ENCODE measurements around the gene ASXL2. TPM values are rescaled to one million over a fixed set of nuclear protein-coding genes. Genes with fewer than 3 reads are reported as not detected.
A peak's percentile ranks its signal among the peaks of the same experiment; 100 is the strongest.

Gene ASXL2
- total RNA-seq, 1 donor from 2014 or later = 25.8 TPM

GRCh38 chr2:25817006-25817405 is 61.3 kb downstream of the ASXL2 start:
- FAIRE-seq (no peak), DNase-seq (ENCODE audit: low read depth) (no peak)
- Mint-ChIP-seq H3K4me1 (ENCODE audit: low read depth, unreplicated experiment) (peaks cover 3% of the 10 kb centered on the region), H3K36me3 (ENCODE audit: low read depth, unreplicated experiment) (peaks cover 7% of the 10 kb centered on the region), H3K27ac (ENCODE audit: unreplicated experiment) (no peak overlapping the region), H3K27me3 (ENCODE audit: low read depth, unreplicated experiment) (no peaks in the 10 kb centered on the region), H3K4me3 (ENCODE audit: unreplicated experiment) (no peak overlapping the region), H3K9me3 (ENCODE audit: unreplicated experiment) (no peaks in the 10 kb centered on the region)
- no peak overlapping the region for H3K9ac ChIP-seq (ENCODE audit: low read length)
- no peaks in the 10 kb centered on the region for H3K4me1 ChIP-seq (ENCODE audit: insufficient read depth, low read length)
- H3K9me3 ChIP-seq (ENCODE audit: insufficient read depth, low read depth, low read length) = no peaks in the 10 kb centered on the region
- peaks cover 26% of the 10 kb centered on the region for H3K79me2 ChIP-seq (ENCODE audit: insufficient read depth, low read length)
- no peak overlapping the region for H3K4me3 ChIP-seq (ENCODE audit: insufficient read depth, low read depth, low read length)
- TF ChIP-seq CTCF (IDR thresholded peaks at IDR 0.05; ENCODE audit: insufficient read depth, low read depth, low read length) (no peak), EZH2 (IDR thresholded peaks at IDR 0.05; ENCODE audit: insufficient read depth, low read length) (no peak)
- peaks cover 67% of the 10 kb centered on the region for H4K20me1 ChIP-seq (ENCODE audit: insufficient read depth, low read length)
- no peaks in the 10 kb centered on the region for H3K36me3 ChIP-seq (ENCODE audit: insufficient read depth, low read length)
- no peak overlapping the region for H3K27ac ChIP-seq (ENCODE audit: low read depth, low read length)
- H2AFZ ChIP-seq (ENCODE audit: low read depth, low read length) = no peak overlapping the region
- no peaks in the 10 kb centered on the region for H3K27me3 ChIP-seq (ENCODE audit: insufficient read depth, low read length)
- no peak overlapping the region for H3K4me2 ChIP-seq (ENCODE audit: low read length)

GRCh38 chr2:25816249-25816648 is 62.0 kb downstream of the ASXL2 start:
- Histone ChIP-seq H3K27me3 (ENCODE audit: insufficient read depth, low read length) (no peaks in the 10 kb centered on the region), H3K9me3 (ENCODE audit: insufficient read depth, low read depth, low read length) (no peaks in the 10 kb centered on the region), H4K20me1 (ENCODE audit: insufficient read depth, low read length) (peaks cover 65% of the 10 kb centered on the region), H2AFZ (ENCODE audit: low read depth, low read length) (no peak overlapping the region), H3K4me3 (ENCODE audit: insufficient read depth, low read depth, low read length) (no peak overlapping the region), H3K9ac (ENCODE audit: low read length) (no peak overlapping the region), H3K4me2 (ENCODE audit: low read length) (no peak overlapping the region), H3K27ac (ENCODE audit: low read depth, low read length) (no peak overlapping the region), H3K79me2 (ENCODE audit: insufficient read depth, low read length) (peaks cover 26% of the 10 kb centered on the region), H3K36me3 (ENCODE audit: insufficient read depth, low read length) (no peaks in the 10 kb centered on the region), H3K4me1 (ENCODE audit: insufficient read depth, low read length) (no peaks in the 10 kb centered on the region)
- Mint-ChIP-seq H3K4me3 (ENCODE audit: unreplicated experiment) (no peak overlapping the region), H3K27ac (ENCODE audit: unreplicated experiment) (no peak overlapping the region), H3K36me3 (ENCODE audit: low read depth, unreplicated experiment) (peaks cover 4% of the 10 kb centered on the region), H3K9me3 (ENCODE audit: unreplicated experiment) (no peaks in the 10 kb centered on the region), H3K27me3 (ENCODE audit: low read depth, unreplicated experiment) (no peaks in the 10 kb centered on the region), H3K4me1 (ENCODE audit: low read depth, unreplicated experiment) (peaks cover 3% of the 10 kb centered on the region)
- DNase-seq (ENCODE audit: low read depth) = no peak
- no peak for FAIRE-seq
- TF ChIP-seq EZH2 (IDR thresholded peaks at IDR 0.05; ENCODE audit: insufficient read depth, low read length) = no peak
- no peak for TF ChIP-seq CTCF (IDR thresholded peaks at IDR 0.05; ENCODE audit: insufficient read depth, low read depth, low read length)

- no peaks in the 10 kb centered on the region for H3K27me3 Mint-ChIP-seq (ENCODE audit: low read depth, unreplicated experiment)
- Histone ChIP-seq H3K79me2 (ENCODE audit: insufficient read depth, low read length) (peaks cover 26% of the 10 kb centered on the region), H3K9ac (ENCODE audit: low read length) (no peak overlapping the region), H3K27ac (ENCODE audit: low read depth, low read length) (no peak overlapping the region), H2AFZ (ENCODE audit: low read depth, low read length) (no peak overlapping the region), H3K4me2 (ENCODE audit: low read length) (no peak overlapping the region), H3K36me3 (ENCODE audit: insufficient read depth, low read length) (no peaks in the 10 kb centered on the region), H4K20me1 (ENCODE audit: insufficient read depth, low read length) (peaks cover 62% of the 10 kb centered on the region), H3K9me3 (ENCODE audit: insufficient read depth, low read depth, low read length) (no peaks in the 10 kb centered on the region), H3K27me3 (ENCODE audit: insufficient read depth, low read length) (no peaks in the 10 kb centered on the region), H3K4me3 (ENCODE audit: insufficient read depth, low read depth, low read length) (no peak overlapping the region), H3K4me1 (ENCODE audit: insufficient read depth, low read length) (no peaks in the 10 kb centered on the region)
- no peak for FAIRE-seq
- H3K27ac Mint-ChIP-seq (ENCODE audit: unreplicated experiment) = no peak overlapping the region
- no peaks in the 10 kb centered on the region for H3K9me3 Mint-ChIP-seq (ENCODE audit: unreplicated experiment)
- TF ChIP-seq CTCF (IDR thresholded peaks at IDR 0.05; ENCODE audit: insufficient read depth, low read depth, low read length) (no peak), EZH2 (IDR thresholded peaks at IDR 0.05; ENCODE audit: insufficient read depth, low read length) (no peak)
- H3K36me3 Mint-ChIP-seq (ENCODE audit: low read depth, unreplicated experiment) = peaks cover 6% of the 10 kb centered on the region
- H3K4me1 Mint-ChIP-seq (ENCODE audit: low read depth, unreplicated experiment) = peaks cover 3% of the 10 kb centered on the region
- H3K4me3 Mint-ChIP-seq (ENCODE audit: unreplicated experiment) = no peak overlapping the region
- peak; percentile 26 for DNase-seq (ENCODE audit: low read depth)
Observed at GRCh38 chr2:25814681-25815080, 63.6 kb downstream of the ASXL2 start.

All from astrocyte (in vitro differentiated cells and primary cell).